Stimulated activated naive CD4-positive, alpha-beta T cell treated with Interleukin-2 at 50 U/mL for 16 hours (primary cell): ENCODE results near the gene NMBR.
A peak's percentile ranks its signal among the peaks of the same experiment; 100 is the strongest.
"Not testable (repeated sequence)": the region's sequence is repeated elsewhere in the genome, so short reads cannot be mapped to it uniquely, and the experiment has no call there.

Experiments used
- DNase-seq: peaks from one replicate; lab custom pipeline; 2025; lab: John Stamatoyannopoulos, UW

Gene NMBR

DNA sequence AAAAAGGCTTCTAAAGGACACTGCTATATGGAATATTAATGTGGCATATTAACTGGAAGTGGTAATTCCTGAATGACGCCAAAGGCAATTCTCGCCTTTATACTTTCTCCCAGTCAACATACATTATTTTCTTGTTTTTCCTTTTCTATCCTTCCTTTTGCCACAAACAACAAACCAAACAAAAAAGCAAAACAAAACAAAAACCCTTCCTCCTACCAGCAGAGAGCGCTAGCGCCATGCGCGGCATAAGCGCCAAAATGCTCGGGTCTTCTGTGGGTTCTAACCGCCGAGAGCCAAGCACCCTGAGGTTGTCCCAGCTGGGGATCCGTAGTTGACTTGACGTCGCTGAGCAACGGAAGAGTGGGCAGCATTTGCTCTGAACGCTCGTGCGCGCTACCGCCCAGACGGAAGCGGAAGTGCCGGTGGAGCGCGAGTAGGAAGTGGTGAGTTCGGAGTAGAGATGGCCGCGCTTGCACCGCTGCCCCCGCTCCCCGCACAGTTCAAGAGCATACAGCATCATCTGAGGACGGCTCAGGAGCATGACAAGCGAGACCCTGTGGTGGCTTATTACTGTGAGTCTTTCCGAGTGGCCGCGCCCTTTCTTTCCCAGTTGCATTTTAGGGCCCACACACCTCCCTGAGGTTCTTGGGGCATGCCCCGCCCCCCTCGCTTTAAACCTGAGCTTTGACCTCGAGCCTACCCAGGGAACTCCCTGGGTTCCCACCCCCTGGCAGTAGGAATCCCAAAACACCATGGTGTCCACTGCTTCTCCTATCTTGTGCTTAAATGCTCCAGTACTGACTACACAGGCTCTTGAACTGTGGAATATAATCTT, at the start of gene NMBR, which contains the start of gene VTA1:
Gene NMBR (minus strand): TSS at position 295 of the 835 bp plus-strand sequence. CDS start 58,464 bp downstream, outside the sequence.
Gene VTA1 (plus strand): TSS at position 436 of the 835 bp plus-strand sequence. CDS start 25 bp downstream, at position 461.
- peak; percentile 96 for DNase-seq

GRCh38 chr6:142195862-142196541, 49.1 kb upstream of the NMBR start:
- no peak for DNase-seq

DNA sequence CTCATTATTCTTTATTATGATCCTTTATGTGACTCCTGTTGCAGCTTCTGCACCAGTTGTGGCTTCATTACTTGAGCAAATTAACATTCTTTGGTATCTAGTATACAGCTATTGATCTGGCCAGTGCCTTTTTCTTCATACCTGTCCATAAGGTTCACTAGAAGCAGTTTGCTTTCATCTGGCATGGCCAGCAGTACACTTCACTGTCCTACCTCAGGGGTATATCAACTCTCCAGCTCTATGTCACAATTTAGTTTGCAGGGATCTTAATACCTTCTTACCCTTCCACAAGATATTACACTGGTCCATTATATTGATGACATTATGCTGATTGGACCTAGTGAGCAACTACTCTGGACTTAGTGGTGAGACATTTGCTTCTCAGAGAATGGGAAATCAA, 46.7 kb upstream of the NMBR start:
- DNase-seq = no peak

DNA sequence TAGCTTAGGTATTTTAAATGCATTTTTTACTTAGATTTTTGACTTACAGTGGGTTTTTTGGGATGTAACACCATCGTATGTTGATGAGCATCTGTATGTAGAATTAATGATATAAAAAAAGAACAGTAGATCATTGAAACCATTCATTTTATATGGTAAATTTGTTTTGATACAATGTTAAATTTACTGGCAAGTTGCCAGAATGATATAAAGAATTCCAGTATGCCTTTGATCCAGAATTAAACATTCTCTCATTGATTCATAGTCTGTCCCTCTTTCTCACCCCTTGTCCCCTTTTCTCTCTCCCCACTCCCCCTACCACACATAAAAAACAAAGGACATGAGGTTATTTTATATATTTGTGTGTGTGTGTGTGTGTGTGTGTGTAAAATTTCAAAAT, 45.4 kb upstream of the NMBR start:
- no peak for DNase-seq

DNA sequence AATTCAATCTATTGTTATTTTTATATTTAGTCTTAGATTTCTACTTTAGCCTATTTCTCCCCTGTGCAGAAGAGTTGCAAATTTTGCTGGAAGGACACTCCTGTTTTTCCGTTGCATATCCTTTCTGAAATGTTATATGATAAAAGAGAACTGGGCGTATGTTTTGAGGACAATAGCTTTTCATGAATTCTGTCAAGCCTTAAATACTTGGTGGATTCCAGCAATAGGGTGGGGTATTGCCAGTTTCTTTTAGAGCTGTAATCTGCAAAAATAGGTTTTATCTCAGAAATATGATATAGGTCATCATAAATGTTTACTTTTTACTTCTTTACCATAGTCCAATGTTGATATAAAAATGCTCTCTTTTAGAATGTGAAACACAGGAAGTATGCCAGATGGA, 42.1 kb upstream of the NMBR start:
- DNase-seq = no peak

DNA sequence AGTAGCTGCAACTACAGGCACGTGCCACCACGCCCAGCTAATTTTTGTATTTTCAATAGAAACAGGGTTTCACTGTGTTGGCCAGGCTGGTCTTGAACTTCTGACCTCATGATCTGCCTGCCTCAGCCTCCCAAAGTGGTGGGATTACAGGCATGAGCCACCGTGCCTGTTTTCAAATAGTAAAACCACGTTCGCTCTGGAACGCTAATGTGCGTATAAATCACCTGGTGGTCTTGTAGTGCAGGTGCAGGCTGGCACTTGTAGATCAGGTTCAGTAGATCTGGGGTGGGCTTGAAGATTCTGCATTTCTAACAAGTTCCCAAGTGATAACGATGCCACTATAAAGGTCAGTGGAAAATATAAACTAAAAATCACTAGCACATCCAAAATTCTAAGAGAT, 41.4 kb upstream of the NMBR start:
- DNase-seq = not testable (repeated sequence)

DNA sequence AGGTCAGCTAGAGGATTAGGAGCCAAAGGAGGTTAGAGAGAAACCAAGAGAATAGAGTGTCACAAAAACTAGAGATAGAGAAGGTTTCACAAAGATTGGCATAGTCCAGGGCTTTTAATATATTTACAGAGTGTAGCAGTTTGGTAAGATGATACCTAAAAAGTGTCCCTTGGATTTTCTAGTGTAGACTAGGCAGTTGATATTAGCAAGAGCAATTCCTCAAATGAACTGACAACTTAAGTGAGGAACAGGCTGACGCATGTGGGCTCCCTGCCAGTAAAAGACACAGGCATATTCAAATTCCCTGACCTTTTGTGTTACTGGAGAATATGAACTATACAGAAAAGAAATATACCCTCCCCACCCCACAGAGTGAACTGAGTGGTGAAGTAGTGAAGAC, 40.3 kb upstream of the NMBR start:
- no peak for DNase-seq

GRCh38 chr6:142185641-142186040, 38.7 kb upstream of the NMBR start:
- DNase-seq = no peak

DNA sequence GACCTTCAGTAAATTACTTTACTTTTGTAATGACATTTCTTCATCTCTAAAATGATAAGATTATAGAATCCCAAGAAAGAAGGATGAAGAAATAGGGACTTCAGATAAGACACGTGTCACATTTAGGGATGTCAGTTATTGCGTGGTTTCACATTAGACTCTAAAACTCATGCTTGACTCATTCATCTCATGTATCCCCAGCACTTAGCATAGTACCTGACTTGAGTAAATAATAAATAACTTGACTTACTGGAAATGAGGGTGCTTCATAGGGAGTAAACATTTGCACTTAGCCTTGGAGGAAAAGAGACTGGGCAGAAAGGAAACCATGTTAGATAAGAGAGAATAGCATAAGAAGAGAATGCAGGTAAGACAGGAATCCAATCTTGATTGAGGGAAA, 37.4 kb upstream of the NMBR start:
- no peak for DNase-seq

- DNase-seq = no peak
Measured at GRCh38 chr6:142183351-142183750, 36.4 kb upstream of the NMBR start.

- no peak for DNase-seq
Measured at GRCh38 chr6:142182004-142182403, 35.1 kb upstream of the NMBR start.

- DNase-seq = no peak
Measured at GRCh38 chr6:142178129-142178528, 31.2 kb upstream of the NMBR start.

GRCh38 chr6:142174703-142175102, 27.8 kb upstream of the NMBR start:
- no peak for DNase-seq

- DNase-seq = no peak
Measured at GRCh38 chr6:142173980-142174379, 27.1 kb upstream of the NMBR start.

DNA sequence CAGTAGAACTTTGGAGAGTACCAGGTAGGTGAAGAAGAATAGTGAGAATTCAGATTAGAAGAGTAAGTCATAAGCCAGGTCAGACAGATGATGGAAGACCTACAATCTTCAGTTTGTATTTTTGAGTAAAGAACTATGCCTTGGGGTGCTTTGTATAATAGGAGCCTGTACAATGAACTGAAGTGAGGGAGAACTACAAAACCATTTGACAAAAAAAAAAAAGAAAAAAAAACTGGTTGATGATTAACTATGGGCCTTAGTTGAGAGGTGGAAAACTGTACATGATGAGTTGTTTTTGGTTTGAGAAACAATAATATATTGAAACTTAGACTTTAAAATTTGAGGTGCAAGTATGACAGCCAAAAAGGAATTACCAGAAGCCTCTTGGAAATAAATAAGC, 25.8 kb upstream of the NMBR start:
- no peak for DNase-seq

DNA sequence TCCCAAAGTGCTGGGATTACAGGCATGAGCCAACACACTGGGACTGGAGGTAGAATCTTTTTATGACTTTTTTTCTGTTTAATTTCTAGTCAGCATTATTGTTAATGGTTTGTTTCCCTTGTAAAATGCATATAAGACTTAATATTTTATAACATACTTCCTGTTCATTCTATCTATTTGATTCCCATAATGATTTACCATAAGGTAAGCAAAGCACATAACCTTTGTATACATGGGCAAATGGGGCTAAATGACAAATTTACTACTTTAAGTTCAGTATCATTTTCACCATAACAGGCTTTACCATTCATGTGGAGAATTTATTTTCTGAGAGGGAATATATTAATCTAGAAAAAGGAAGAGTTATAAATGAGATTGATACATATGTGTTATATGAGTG, 24.4 kb upstream of the NMBR start:
- no peak for DNase-seq

DNA sequence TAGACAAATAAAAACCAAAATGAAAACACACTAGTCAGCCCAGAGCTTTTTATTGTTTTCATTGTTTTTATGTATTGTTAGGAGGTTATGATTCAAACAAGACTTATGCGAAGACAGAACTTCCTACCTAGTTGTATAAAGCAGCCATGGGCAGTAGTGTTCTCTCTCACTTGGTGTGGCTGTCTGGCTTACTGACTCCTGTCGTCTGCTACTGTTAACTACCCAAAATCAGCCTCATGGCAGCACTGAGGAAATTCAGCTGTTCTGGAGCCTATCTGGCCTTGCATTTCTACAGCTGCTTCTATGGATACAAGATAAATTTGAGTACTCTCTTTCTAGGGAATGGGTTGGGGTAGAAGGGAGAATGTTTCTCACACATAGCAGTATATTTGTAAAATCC, 20.6 kb upstream of the NMBR start:
- DNase-seq = no peak

- no peak for DNase-seq
Measured at GRCh38 chr6:142167071-142167470, 20.1 kb upstream of the NMBR start.

DNA sequence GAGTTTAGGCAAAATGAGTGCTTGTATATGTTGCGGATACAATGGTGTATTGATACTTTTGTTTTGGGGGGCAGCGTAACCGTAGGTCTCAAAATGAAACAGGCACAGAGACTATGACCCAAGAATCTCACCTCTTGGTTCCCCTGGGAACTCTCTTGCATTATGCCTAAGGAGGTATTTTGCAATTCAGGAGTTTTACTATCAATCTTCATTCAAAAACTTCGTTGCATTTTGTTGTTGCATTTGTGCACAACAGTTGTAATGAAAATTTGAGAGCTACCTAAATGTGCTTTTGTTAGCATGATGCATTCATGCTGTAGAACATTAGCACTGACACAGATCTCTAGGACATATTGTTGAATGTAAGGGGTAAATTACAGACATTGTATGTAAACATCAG, 18.3 kb upstream of the NMBR start:
- no peak for DNase-seq

GRCh38 chr6:142162780-142163179, 15.9 kb upstream of the NMBR start:
- no peak for DNase-seq

GRCh38 chr6:142156758-142157068, 9.8 kb upstream of the NMBR start:
- not testable (repeated sequence) for DNase-seq

GRCh38 chr6:142155895-142156757, 9.2 kb upstream of the NMBR start:
- no peak for DNase-seq

DNA sequence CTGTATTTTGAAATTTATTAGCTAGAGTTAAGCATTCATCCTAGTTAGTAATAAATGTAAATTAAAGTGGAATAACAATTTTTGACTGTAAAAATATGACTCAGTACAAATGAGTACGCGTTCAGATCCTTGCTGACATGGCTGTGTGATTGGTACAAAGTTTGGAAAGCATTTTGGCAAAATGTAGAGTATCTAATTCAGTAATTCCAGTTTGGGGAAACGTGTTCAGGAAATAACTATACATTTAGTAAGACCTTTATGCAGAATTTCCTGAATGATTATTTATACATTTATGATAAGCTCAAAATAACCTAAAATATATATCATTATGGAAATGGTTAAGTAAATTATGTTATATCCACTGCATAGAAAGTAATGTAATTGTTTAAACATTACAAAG, 8.2 kb upstream of the NMBR start:
- no peak for DNase-seq
